Activated CD4-positive, alpha-beta T cell treated with anti-CD3 and anti-CD28 coated beads, Interleukin-2, amount 50 U/mL, for 48 hours (primary cell): ENCODE measurements around the gene TOMM6.

Source experiments
- DNase-seq, 2 experiments: peaks; one replicate each; pipeline ENCODE4 v3.0.0-alpha.2; 2020

TOMM6 gene

DNA sequence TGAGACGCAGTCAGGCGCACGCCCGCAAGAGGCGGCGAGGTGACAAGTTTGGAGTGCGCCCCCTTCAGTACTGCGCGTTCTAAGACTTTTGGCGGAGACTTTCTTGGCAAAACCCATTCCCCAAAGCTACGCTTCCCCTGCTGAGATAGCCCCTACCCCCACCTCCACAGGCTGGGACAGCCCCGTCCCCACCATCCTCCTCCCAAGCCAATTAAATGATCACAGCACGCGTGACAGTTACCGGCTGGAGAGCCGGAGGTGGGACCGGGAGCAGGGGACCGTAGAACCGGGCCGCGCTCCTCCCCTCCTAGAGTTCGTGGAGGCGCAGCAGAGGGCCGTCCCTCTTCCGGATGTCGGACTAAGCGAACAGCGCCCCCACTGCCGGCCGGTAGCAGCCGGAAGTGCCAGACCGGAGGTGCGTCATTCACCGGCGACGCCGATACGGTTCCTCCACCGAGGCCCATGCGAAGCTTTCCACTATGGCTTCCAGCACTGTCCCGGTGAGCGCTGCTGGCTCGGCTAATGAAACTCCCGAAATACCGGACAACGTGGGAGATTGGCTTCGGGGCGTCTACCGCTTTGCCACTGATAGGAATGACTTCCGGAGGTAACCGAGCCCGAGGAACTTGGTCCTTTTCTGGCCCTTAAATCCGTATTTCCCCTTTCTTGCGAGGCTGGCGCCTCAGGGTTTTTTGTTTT, at the start of gene TOMM6:
Gene TOMM6 (plus strand): TSS at position 476 of the 699 bp plus-strand sequence. CDS start 4 bp downstream, at position 480.
- peak; percentile 95 to 96 for DNase-seq

GRCh38 chr6:41739041-41739440, 48.5 kb upstream of the TOMM6 start:
- no peak for DNase-seq

DNA sequence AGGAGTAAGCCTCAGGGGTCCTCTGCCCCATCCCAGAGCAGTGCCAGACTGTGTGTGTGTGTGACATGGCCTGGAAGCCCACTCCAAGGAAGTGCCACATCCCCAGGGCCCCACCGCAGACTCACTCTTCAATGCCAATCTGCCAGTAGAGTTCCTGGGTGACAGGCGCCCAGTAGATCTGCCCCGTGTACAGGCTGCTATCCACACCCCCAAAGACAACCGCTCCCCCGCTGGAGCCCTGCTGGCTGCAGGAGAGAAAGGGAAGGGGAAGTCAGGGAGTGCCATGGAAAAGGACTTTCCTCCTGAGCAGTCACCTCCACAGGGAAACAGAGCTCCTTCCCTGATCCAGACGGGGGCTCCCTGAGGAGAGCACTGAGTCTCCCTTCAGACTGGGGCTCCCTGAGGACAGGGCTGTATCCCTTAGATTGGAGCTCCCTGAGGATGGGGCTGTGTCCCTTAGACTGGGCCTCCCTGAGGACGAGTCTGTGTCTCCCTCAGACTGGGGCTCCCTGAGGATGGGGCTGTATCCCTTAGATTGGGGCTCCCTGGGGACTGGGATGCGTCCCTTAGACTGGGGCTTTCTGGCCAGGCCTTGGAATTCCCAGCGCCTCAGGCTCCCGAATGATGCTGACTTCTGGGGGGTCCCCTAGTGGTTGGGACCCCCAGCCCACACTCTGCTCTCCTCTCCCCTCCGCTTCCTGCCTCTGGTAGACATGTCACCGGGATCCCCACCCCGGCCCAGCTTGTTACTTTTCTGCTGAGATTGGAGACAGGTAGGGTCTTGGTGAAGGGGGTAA, 46.9 kb upstream of the TOMM6 start:
- DNase-seq = no peak

DNA sequence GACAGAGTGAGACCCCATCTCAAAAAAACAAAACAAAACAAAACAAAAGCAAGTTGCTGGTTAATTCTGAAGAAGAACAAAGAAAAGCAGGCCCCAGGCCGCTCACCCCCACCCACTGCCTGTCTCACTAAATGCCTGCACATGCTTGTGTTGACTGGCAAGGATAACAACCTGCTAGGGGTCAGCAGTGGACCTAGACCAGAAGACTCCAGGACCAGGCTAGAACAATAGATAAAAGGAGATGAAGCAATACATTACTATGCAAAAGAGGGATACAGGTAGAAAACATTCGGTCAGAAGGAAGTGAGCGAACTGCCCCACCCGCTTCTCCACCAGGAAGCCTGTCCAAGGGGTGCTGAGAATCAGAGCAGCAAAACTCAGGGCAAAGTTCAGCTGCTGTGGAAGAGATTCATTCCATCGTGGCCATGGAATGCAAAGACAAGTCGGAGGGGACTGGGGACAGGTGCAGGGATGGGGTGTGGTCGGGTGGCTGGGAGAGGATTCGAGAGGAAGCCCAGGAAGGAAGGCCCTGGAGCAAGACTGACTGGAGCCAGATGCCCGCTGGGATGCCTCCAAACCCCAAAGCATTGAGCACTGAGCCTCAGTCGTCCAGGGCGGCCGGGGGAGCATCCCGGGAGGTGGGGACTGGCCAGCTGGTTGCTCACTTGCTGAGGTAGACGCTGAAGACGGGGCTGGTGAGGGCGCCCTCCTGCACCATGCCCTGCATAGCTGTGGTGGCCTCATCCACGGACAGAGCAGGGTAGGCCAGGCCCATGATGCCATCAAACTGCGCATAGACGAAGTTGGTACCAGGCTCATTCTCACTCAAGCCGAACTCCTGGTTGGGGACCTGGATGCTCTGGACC, 45.6 kb upstream of the TOMM6 start:
- DNase-seq = no peak

DNA sequence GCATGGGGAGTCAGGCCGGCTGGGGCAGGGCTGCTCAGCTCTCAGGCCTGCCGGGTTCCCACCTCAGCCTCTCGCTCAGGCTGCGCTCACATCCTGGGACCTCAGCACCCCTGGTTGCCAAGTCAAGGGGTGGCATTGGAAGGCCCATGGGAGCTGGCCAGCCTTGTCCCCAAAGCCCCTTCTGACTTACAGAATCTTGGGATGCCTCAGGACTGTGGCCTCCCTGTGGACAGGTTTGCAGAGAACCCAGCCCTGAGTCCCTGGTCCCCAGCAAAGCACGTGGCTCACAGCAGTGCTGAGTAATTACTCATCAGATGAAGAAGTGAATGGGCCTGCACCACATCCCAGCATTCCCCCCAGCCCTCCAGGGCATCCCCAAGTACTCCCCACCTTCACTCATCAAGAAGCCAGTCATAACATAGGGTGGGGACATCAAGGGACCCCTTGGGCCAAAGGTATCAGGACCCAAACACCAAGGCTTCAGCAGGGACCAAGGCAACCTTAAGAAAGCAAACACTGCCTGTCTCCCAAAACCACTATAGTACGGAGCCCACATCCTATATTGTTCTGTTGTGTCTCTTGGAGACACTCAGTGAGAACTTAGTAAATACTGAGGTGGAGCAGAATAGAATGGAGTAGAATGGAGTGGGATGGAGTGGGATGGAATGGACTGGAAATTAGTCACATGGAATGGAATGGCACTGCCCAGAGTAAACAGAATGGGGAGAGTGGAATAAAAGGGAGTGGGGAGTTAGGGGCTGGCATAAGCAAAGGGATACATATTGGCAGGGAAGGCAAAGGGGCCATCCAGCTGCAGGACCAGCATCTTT, 43.9 kb upstream of the TOMM6 start:
- no peak for DNase-seq

DNA sequence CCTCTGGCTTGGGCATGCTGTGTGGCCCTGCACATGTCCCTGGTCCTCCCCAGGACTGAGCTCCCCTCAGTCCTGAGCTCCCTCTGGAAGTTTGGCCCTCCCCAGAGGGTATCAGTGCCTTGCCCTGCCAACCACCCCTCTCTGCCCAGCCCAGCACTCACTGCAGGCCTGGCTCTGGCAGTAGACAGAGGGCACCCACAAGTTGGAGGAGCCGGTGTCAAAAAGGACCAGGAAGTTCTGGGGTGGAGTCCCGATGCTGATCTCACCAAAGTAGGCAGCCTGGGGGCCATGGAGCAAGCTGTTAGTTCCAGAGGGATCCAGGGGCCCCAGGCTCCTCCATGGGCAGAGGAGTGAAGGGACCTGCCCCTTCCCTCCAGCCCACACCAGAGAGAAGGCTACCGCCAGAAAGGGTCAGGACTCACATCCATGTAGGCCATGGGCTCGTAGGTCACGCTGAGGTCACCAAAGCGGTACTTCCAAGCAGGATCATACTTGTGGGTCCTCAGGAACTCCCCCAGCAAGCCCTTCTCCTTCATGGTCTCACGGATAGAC, 43.2 kb upstream of the TOMM6 start:
- no peak for DNase-seq

GRCh38 chr6:41746107-41746506, 41.4 kb upstream of the TOMM6 start:
- DNase-seq = no peak

GRCh38 chr6:41747256-41748101, 40.0 kb upstream of the TOMM6 start, which contains the start of gene PGC:
TSS of gene PGC (minus strand) at chr6:41747397. CDS start at chr6:41747334, 63 bp downstream.
- DNase-seq = no peak

DNA sequence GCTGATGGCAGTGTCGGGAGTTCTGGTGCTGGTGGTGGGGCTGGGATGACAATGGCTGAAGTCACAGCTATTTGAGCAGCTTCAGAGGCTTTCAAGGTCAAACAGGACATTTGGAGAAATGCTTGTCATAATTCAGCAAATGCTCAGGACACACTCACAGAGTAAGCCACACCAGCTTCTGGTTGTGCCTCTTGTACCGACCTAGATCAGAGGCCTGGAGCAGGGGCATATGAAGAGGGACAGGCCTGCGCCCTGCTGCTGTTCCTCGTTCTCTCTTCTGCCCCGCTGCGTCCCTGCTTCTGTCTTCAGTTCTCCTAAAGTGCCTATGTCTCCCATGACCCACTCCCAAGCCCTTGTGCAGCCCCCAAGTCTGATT, 39.4 kb upstream of the TOMM6 start:
- DNase-seq = no peak

GRCh38 chr6:41748542-41748941, 39.0 kb upstream of the TOMM6 start:
- no peak for DNase-seq

DNA sequence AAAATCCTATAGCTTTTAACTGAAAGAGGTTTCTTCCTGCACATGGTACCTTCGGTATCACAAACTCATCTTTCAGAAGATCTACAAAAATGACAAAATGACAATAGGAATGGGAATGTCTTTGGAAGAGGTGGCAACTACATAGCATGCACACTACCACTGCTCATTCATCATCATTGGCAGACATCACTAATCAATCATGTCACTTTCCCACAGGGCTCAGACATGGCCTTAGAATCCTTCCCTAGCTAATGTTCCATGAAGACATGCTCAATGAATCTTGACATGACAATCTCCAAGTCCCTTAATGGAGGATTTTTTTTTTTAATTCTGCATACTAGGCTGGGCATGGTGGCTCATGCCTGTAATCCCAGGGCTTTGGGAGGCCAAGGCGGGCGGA, 37.1 kb upstream of the TOMM6 start:
- no peak for DNase-seq

DNA sequence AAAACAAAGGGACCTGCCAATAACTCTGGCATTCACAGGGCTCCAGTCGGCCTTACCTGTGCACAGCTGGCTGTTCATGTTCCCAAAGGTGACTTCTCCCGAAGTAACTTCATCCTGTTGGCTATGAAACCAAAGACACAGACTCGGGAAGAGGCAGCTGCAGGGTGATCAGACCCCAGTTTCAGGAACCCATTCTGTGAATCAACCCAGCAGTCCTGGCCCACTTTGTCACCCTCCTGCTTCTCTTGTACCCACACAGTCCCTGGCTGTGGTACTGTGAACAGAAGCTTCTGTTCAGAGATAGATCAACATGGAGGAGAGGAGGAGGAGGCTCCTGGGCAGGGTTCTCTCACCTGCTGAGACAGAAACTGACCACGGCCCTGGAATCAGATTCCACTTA, 31.6 kb upstream of the TOMM6 start:
- no peak for DNase-seq

- DNase-seq = no peak
Observed at GRCh38 chr6:41756354-41756753, 31.1 kb upstream of the TOMM6 start.

GRCh38 chr6:41757271-41757670, 30.2 kb upstream of the TOMM6 start:
- no peak for DNase-seq

DNA sequence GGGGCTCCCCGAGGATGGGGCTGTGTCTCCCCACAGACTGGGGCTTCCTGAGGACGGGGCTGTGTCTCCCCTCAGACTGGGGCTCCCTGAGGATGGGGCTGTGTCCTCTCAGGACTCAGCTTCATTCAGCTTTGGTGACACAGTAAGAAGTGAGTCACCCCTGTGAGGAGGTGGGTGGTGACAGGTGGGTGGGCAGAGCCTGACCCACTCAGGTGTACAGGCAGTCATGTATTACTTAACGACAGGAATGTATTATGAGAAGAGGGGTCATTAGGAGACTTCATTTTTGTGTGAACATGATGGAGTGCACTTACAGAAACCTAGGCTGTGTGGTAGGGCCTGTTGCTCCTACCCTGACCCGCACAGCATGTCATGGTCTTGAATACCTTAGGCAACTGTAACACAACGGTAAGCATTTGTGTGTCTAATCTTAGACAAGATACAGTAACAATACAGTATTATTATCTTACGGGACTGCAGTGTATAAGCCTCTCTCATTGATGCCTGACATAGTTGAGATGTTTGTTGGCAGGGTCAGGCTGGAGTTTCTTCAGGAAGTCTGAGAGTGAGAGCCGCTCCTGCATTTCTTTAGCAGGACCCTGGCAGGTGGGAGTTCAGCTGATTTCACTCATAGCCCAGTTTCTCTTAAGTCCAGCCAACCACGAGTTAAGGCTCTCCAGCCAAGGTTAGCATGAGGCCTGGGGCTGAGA, 29.4 kb upstream of the TOMM6 start:
- no peak for DNase-seq

DNA sequence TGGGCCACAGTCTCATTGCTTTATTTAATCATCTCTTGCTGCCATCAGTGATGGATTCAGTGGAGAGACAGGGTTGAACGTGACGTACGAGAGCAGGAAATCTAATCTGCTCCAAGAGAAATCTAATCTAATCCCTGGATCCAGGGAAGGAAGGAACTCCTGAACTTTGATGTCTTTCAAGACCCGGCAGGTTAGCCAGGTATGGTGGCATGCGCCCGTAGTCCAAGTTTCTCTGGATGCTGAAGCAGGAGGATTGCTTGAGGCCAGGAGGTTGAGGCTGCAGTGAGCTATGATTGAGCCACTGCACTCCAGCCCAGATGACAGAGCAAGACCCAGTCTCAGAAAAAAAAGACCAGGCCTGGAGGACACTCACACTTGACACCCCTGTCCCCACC, 28.9 kb upstream of the TOMM6 start:
- DNase-seq = no peak

- no peak for DNase-seq
Observed at GRCh38 chr6:41759106-41759904, 28.2 kb upstream of the TOMM6 start.

GRCh38 chr6:41759905-41760579, 27.5 kb upstream of the TOMM6 start:
- no peak for DNase-seq

GRCh38 chr6:41763470-41763869, 24.0 kb upstream of the TOMM6 start:
- no peak for DNase-seq
